KBM-7 (cell line): ENCODE measurements around the gene JPT1.

Experiments used
- DNase-seq: peaks from one replicate; pipeline ENCODE4 v3.0.0-alpha.2; 2015
- in situ Hi-C: fragments of 300-500 bp; cut with MboI; formaldehyde crosslinking; loops from 2 replicates; pipeline ENCODE4 v1.14.3; 2020; ENCODE audit warnings: low sequenced_read_pairs, low pct_unique_long_range_greater_than_20kb, mixed read lengths

Gene JPT1

DNA sequence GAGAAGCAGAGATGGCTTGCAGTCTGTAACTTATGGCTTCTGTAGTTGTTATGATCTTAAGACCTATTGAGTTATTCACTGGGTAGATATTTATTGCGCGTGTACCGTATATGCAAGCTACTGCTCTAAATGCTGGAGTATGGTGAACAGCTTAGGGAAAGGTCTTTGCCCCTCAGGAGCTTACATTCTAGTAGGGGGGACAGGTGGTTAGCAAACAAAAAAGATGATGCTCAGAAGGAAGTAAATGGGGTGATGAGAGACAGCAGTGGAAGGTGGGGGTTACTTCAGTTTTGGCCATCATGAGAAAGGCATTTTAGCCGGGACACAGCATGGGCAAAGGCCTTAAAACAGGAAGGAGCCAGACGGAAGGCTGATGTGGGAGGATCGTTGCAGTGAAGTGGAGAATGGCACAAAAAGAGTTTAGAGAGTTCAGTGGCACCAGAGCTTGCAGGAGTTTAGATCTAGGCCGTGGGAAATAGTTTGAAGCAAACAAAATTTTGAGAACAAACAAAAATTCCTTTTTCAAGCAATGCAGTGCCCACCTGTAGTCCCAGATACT lies 42.5 kb downstream of the JPT1 start:
- in situ Hi-C loops: no loop called here

DNA sequence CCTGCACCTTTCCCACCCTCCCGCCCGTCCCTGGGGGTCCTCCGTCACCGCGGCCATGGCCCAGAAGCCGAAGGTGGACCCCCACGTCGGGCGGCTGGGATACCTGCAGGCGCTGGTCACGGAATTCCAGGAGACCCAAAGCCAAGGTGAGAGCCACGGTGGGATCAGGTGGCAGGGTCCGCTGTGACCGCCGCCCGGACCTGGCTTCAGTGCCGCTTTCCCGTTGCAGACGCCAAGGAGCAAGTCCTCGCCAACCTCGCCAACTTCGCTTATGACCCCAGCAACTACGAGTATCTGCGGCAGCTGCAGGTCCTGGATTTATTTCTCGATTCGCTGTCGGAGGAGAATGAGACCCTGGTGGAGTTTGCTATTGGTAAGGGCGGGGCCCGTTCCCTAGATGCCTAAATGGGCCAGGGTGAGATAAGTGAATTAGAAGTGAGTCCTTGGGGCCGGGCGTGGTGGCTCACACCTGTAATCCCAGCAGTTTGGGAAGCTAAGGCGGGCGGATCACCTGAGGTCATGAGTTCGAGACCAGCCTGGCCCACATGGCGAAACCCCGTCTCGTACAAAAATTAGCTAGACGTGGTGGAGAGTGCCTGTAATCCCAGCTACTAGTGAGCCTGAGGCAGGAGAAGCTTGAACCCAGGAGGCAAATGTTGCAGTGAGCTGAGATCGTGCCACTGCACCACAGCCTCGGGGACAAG lies 43.9 kb downstream of the JPT1 start:
- DNase-seq: no peak
- in situ Hi-C loops: no loop called here

More for the DNA sequence above, 42.5 kb downstream of the JPT1 start:
- peak; percentile 67 for DNase-seq

DNA sequence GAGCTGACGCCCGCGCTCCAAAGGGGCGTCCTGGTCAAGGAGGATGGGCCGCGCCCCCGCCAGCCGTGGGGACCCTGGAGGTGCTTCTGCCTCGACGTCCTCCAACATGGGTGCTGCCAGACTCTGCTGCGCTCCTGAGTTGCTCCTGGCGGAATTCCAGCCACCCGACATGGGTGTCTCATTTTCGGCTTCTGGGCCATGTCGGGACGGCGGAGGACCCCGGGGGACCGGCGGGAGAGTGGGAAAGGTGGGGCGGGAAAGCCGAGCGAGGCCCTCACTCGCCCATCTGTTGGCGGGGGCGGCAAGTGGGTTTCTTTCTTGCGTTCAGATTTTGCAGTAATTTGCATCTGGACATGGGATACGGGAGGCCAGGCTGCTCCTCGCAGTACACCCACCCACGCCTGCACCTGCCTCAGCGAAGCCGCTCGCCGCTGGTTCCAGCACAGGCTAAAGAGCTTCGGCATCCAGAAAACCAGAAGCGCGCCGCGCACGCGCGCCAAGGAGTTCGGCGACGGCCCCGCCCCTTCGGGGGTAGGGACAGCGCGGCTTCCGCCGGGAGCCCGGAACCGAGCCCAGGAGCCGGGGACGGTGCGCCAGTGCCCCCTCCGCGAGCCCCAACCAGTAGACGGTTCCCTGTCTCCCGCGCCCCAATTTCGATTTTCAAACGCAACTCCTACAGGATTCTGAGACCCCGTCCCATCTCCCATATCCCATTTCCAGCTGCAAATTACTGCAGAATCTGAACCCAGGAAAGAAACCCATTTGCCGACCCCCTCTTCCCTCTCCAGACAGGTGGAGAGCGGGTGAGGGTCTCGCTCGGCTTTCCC lies 44.7 kb downstream of the JPT1 start, which contains the start of gene ARMC7:
TSS of gene ARMC7 (plus strand) at position 563 of the 827 bp plus-strand sequence. CDS start 320 bp downstream, outside the sequence.
- DNase-seq: peak; percentile 90
- in situ Hi-C loops: no loop called here

DNA sequence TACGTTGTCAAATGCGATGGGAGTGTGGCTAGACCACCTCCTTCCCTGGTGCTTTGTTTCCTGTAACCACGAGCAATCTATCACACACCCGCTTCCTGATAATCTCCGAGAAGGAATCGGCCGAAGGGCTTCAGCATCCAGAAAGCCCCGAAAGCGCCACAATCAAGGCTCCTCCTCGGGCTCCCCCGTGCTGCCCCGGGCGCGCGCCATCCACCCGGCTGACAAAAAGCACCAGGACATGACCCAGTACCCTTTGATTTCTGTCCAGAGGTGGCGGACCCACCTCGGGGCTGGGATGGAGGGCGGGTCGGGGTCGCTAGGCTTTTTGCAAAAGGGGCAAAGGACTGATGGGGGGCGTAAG lies 45.3 kb downstream of the JPT1 start:
- in situ Hi-C loops: no loop called here
- no peak for DNase-seq

DNA sequence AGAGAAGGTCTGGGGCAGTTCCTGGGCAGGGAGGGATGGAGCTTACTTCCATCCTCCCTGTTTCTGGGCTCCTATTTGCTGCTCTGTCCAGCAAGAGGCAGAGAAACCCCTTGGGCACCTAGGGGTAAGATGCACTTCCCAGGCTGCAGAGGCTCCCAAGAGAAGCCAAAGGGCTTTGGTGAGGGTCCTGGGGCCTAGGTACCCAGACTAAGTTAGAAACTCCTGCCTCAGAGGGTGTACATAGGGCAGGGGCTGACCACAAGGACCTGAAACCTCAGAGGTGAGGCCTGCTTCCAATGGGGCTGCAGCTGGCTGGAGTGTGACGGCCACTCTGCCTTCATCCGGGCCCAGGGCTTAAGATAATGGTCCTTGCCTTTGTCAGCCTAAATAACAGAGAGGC lies 46.1 kb downstream of the JPT1 start:
- in situ Hi-C loops: no loop called here
- no peak for DNase-seq

DNA sequence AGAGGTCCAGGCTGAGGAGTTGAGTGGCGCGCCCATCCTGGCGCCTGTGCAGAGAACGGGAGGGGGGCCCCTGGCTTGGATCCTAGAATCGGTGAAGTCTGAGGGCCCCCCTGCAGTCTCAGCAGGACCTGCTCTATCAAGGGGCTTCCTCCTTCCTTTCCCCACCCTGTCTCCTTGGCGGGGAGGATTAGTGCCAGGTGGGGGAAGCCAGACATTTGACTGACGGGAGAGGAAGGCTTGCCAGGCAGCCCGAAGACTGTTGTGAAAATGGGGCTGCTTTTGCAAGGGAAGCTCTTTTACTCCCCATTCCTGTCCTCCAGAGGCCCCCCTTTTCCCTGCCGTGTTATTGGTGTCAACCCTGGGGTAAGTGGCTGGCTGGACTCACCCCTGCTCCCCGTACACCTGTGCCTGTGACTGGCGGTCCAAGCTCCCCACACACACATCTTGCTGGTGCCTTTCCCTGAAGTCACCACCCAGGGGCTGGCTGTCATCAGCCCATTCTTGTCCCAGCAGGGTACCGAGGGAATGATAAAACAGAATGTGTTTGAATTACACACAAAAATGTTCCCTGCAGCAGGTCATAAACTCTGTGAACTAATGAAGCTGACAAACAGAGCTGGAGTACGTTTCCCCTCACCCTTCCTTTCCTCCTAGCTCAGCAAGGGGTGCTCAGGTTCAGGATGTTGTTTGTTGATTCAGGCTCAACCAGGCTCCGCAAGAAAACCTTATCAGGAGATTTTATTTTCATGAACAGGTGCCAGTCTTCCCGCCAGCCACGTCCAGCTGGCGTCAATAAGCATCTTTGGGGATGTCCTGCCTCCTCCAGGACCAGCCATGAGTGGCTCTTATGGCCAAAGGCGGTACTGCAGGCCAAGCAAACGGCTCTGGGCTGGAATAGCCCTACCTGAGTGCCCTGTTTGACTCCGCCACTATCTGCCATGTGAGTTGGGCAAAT lies 48.9 kb downstream of the JPT1 start:
- DNase-seq: no peak
- in situ Hi-C loops: no loop called here

DNA sequence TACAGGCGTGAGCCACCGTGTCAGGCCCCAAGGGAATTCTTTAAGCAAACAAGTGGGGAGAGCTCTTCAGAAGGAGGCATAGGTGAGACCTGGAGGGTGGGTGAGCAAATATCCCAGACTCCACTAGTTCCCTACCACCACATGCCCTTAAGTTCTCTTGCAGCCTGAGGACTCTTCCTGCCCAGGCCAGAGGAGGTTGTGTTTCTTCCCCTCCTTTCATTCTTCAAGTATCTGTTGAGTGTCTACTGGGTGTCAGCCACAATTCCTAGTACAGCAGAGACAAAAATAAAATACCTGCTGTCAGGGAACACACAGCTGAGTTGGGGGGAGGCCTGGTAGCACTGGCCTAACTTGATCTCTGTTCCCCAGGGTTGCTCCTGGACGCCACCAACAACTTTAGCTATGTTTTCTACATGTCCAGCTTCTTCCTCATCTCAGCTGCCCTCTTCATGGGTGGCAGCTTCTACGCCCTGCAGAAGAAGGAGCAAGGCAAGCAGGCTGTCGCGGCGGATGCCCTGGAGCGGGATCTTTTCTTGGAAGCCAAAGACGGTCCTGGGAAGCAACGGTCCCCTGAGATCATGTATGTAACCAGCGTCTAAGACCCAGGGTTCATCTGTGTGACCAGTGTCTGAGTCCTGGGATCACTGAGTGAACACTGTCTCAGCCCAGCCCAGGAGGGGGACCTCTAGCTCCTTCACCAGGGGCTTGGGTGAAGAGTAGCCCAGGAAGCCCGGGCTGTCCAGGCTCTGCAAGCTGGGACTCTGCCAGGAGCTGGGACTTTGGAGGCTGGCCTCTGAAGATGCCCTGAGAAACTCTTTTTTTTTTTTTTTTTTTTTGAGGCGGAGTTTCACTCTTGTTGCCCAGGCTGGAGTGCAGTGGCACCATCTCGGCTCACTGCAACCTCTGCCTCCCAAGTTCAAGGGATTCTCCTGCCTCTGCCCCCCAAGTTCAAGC lies 50.4 kb downstream of the JPT1 start:
- in situ Hi-C loops: no loop called here
- DNase-seq: no peak

DNA sequence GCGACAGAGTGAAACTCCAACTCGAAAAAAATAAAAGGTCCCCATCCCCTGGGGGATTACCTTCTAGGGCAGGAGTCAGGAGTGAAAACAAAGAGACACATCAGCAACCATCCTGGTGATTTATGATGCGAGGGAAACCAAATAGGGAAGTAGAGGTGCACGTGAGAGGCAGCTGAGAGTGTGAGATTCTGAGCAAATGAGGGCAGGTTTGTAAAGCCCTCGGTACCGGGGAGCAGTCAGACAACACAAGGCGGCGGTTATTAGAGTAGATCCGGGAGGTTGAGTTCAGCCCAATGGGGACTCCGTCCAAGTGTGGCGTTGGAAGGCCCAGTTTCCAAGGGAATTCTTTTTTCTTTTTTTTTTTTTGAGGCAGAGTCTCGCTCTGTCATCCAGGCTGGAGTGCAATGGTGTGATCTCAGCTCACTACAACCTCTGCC lies 51.9 kb downstream of the JPT1 start:
- DNase-seq: peak; percentile 84
- in situ Hi-C loops: no loop called here

DNA sequence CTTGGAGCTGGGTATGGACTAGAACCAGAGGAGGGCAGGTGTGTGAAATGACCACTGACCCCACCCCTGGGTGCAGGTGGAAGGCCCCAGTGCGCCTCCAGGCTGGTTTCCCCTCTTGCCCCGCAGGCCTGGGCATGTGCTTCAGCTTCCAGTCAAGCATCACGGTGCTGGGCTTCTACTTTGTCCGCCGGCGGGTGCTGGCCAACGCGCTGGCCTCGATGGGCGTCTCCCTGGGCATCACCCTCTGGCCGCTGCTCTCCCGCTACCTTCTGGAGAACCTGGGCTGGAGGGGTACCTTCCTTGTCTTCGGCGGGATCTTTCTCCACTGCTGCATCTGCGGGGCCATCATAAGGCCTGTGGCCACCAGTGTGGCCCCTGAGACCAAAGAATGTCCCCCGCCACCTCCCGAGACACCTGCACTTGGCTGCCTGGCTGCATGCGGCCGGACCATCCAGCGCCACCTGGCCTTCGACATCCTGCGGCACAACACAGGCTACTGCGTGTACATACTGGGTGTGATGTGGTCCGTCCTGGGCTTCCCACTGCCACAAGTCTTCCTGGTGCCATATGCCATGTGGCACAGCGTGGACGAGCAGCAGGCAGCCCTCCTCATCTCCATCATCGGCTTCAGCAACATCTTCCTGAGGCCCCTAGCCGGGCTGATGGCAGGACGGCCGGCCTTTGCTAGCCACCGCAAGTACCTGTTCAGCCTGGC lies 54.3 kb downstream of the JPT1 start:
- no peak for DNase-seq
- in situ Hi-C loops: no loop called here

DNA sequence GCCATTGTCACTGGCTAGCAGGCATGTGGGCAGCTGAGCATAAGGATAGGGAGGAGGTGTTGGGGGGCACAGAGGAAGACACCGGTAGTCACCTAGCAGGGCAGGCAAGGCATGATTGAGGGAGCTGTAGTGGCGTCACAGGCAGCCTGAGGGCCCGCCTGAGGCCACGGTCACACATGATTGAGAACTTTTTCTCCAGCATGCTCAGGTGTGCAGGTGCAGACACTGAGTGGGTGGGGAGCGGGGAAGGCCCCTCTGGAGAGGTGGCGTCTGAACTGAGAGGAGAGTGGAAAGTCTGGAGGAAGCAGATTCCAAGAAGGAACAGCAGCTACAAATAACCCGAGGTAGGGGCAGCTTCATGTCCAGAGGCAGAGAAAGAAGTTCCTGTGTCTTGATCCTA lies 55.5 kb downstream of the JPT1 start:
- DNase-seq: no peak
- in situ Hi-C loops: no loop called here

DNA sequence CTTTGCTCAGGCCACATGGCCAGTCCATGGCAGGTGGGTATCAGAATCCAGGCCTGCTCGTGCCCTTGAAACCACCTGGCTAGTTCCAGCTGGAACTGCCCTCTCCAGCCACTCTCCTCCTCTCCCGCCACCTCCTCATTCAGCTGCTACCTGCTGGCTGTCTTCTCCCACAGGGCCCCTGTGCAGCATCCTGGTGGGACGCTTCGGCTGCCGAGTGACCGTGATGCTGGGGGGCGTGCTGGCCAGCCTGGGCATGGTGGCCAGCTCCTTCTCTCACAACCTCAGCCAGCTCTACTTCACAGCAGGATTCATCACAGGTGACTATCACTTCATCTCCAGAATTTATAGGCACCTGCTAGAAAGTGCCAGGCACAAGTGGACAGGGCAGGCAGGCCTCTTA lies 56.4 kb downstream of the JPT1 start:
- in situ Hi-C loops: no loop called here

DNA sequence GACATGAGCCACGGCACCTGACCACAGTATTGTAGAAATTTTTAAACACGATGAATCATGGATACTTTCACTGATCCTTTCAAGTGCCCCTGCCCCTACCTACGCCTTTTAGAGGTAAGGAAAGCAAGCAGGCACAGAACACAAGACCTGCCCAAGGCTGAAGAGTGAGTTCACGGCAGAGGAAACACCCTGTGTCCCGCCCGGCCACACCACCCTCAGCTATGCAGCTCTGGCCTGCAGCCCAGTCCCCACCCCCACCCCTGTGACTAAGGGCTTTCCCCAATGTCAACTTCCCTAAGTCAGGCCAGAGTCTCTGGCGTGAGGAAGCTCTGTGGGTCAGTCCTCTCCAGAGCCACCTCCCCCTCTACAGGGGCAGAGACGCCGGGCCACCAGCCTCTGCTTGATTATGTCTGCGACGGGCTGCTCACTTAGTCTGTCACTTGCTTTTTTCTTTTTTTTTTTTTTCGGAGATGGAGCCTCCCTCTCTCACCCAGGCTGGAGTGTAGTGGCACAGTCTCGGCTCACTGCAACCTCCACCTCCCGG lies 58.2 kb downstream of the JPT1 start:
- peak; percentile 86 for DNase-seq
- in situ Hi-C loops: no loop called here

More for the DNA sequence above, 56.4 kb downstream of the JPT1 start:
- DNase-seq: no peak

DNA sequence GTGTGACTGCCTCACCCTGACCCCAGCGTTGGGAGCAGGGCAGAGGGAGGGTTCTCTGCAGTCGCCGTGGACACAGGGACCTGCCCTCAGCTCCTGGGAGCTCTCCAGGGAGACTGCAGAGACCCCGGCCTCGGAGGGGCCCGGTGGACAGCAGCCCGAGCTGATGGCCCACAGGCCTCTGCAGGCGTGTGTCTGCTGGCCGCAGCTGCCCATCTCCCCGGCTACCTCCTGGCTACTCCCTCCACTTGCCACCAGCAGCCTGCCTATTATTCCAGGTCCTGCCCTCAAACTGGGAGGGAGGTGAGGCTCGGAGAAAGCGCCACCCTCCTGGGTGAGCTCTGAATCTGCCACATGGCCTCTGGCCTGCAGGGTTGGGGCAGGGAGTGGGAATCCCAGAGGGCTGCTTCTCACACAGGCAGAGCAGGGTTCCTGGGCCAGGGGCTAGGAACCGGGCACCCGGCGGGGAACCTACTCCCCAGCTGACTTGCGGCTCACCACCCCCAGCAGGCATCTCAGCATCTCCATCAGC lies 59.4 kb downstream of the JPT1 start:
- no peak for DNase-seq
- in situ Hi-C loops: no loop called here

DNA sequence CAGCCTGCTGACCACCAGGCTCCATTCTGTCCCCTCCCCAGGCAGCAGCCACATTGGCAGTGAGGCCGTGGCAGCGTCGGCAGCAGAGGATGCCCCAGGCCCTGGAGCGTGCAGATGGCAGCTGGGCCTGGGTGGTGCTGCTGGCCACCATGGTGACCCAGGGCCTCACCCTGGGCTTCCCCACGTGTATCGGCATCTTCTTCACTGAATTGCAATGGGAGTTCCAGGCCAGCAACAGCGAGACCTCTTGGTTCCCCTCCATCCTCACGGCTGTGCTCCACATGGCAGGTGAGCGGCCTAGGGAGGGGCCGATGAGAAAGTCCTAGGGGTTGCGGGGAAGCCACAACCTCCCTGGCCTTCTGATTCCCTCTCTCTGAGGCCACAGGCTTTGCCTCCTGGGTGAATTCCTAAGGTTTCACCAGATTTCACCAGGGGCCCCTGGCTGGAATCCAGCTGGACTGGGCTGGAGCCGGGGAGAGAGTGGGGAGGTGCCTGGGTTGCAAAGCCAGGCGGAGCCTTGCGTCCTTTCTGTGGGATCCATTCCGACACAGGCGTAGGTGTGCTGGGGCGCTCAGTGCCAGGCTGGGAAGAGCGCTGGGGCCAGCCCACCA lies 60.7 kb downstream of the JPT1 start:
- no peak for DNase-seq
- in situ Hi-C loops: no loop called here

DNA sequence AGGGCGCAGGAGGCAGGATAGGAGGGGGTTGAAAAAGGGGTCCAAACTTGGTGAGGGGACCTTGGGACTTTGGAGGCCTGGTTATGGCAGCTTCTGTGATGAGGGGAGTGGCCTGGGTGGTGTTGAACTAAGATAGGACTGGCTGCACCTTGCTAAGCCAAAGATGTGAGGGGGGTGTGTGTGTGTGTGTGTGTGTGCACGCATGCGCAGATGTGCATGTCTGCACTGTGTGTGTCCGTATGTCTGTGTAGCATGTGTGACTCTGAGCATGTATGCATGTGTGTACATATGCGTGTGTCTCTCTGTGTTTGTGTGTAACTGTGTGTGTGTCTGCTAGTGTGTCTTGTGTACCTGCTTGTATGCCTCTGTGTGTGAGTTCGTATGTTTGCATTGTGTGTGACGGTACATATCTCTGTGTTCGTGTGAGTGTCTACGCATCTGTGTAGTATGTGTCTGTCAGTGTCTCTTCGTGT lies 62.4 kb downstream of the JPT1 start:
- no peak for DNase-seq
- in situ Hi-C loops: no loop called here
